GM21717 (cell line): ENCODE data around the gene GRK2.
A peak's percentile ranks its signal among the peaks of the same experiment; 100 is the strongest.

Source experiments
- ATAC-seq: cut with Tn5 transposase; IDR thresholded peaks from one replicate; pipeline ENCODE4 v1.9.1; 2021; ENCODE audit warnings: mild to moderate bottlenecking, moderate library complexity; ENCODE audit not compliant: unreplicated experiment

Gene GRK2

DNA sequence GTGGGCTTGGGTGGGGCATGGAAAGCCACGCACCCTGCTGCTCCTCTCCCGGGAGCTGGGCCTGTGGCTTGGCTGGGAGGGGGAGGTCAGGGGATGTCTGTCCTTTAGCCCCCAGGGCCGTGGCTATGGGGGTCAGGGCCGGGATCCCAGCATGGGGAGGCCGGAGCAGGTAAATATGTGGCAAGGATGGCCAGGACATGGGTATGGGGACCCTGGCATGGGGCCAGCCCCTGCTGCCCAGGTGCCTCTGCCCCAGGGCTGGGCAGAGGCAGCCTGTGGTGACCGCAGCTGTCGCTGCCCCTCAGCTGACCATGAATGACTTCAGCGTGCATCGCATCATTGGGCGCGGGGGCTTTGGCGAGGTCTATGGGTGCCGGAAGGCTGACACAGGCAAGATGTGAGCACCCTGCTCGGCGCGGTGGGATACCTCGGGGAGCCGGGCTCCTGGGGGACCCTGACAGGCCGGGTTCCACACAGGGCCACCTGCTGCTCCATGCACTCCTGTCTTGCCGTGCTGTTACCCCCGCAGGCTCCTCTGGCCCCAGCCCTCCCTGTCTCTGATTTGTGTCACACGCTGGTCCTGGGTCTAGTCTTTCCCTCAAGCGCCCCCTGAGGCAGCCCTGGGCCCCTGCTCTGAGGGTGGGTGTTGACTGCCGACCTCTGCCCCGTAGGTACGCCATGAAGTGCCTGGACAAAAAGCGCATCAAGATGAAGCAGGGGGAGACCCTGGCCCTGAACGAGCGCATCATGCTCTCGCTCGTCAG, 14.7 kb downstream of the GRK2 start:
- ATAC-seq: no peak

GRCh38 chr11:67281552-67282150, 15.4 kb downstream of the GRK2 start:
- no peak for ATAC-seq

DNA sequence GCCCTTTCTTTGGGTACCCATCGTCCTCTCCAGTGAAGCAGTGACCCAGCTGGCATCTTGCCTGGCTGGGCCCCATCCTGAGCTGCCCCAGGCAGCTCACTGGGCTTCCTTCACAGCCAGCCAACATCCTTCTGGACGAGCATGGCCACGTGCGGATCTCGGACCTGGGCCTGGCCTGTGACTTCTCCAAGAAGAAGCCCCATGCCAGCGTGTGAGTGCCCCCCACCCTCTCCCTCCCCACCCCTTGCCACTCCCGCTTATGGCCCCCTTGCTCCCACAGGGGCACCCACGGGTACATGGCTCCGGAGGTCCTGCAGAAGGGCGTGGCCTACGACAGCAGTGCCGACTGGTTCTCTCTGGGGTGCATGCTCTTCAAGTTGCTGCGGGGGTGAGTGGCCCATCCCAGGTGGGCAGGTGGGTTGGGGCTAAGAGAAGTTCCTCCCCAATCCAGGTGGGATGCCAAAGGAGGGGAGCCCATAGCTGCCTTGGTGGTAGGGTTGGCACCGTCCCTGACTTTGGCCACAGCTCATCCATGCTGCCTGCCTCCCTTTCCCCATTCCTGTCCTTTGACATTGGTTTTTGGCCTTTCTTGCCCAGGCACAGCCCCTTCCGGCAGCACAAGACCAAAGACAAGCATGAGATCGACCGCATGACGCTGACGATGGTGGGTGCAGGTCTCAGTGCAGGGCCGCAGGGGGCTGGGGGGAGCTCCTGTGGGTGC, 16.0 kb downstream of the GRK2 start:
- ATAC-seq: no peak

GRCh38 chr11:67282876-67283371, 16.7 kb downstream of the GRK2 start:
- no peak for ATAC-seq

GRCh38 chr11:67283481-67283963, 17.2 kb downstream of the GRK2 start:
- no peak for ATAC-seq

DNA sequence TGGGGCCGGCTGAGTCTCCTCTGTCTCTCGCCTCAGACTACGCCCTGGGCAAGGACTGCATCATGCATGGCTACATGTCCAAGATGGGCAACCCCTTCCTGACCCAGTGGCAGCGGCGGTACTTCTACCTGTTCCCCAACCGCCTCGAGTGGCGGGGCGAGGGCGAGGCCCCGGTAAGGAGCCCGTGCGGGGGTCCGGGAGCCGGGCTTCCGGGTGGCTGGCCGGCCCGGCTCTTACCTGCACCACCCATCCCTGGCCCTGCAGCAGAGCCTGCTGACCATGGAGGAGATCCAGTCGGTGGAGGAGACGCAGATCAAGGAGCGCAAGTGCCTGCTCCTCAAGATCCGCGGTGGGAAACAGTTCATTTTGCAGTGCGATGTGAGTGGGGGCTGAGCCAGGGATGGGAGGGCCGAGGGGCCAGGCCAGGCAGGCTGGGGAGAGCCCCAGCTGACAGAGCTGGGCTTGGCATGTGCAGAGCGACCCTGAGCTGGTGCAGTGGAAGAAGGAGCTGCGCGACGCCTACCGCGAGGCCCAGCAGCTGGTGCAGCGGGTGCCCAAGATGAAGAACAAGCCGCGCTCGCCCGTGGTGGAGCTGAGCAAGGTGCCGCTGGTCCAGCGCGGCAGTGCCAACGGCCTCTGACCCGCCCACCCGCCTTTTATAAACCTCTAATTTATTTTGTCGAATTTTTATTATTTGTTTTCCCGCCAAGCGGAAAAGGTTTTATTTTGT, 18.7 kb downstream of the GRK2 start:
- ATAC-seq: no peak

DNA sequence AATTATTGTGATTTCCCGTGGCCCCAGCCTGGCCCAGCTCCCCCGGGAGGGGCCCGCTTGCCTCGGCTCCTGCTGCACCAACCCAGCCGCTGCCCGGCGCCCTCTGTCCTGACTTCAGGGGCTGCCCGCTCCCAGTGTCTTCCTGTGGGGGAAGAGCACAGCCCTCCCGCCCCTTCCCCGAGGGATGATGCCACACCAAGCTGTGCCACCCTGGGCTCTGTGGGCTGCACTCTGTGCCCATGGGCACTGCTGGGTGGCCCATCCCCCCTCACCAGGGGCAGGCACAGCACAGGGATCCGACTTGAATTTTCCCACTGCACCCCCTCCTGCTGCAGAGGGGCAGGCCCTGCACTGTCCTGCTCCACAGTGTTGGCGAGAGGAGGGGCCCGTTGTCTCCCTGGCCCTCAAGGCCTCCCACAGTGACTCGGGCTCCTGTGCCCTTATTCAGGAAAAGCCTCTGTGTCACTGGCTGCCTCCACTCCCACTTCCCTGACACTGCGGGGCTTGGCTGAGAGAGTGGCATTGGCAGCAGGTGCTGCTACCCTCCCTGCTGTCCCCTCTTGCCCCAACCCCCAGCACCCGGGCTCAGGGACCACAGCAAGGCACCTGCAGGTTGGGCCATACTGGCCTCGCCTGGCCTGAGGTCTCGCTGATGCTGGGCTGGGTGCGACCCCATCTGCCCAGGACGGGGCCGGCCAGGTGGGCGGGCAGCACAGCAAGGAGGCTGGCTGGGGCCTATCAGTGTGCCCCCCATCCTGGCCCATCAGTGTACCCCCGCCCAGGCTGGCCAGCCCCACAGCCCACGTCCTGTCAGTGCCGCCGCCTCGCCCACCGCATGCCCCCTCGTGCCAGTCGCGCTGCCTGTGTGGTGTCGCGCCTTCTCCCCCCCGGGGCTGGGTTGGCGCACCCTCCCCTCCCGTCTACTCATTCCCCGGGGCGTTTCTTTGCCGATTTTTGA, 19.5 kb downstream of the GRK2 start:
- ATAC-seq: no peak

- no peak for ATAC-seq
Measured at GRCh38 chr11:67286621-67287333, 20.5 kb downstream of the GRK2 start.

- no peak for ATAC-seq
Measured at GRCh38 chr11:67287355-67288197, 21.3 kb downstream of the GRK2 start.

DNA sequence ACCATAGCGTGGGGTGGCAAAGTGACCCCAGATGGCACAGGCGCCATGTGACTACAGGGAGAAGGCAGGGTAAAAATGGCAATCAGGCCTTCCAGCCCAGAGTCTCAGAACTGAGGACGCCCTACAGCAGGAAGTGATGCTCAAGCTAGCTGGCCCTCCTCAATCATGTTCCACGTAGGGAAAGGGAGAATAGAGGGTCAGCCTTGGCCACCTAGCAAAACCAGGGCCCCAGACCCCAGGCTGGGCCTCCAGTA, 21.9 kb downstream of the GRK2 start:
- no peak for ATAC-seq

- ATAC-seq: peak; percentile 48
Measured at GRCh38 chr11:67288452-67289225, 22.4 kb downstream of the GRK2 start.

- ATAC-seq: peak; percentile 28
Measured at GRCh38 chr11:67289226-67289650, 23.0 kb downstream of the GRK2 start, which contains the start of gene ANKRD13D. Gene ANKRD13D, plus strand, starts transcription at chr11:67289303. Its CDS starts 158 bp downstream, at chr11:67289461.

- no peak for ATAC-seq
Measured at GRCh38 chr11:67289651-67290479, 23.6 kb downstream of the GRK2 start.

DNA sequence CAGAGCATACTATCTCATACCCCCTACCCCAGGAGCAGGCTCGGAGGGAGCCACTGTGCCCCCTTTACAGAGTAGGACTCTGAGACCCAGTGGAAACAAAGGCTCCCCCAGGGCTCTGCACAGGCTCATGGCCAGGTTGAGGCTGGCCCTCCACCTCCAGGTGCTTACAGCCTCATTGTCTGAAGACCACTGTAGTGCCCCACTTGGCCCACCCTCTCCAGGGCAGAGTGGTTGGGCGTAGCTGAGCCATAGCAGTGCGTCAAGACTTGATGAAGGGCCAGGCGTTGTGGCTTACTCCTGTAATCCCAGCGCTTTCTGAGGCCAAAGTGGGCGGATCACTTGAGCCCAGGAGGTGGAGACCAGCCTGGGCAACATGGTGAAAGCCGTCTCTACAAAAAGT, 24.5 kb downstream of the GRK2 start:
- ATAC-seq: no peak

DNA sequence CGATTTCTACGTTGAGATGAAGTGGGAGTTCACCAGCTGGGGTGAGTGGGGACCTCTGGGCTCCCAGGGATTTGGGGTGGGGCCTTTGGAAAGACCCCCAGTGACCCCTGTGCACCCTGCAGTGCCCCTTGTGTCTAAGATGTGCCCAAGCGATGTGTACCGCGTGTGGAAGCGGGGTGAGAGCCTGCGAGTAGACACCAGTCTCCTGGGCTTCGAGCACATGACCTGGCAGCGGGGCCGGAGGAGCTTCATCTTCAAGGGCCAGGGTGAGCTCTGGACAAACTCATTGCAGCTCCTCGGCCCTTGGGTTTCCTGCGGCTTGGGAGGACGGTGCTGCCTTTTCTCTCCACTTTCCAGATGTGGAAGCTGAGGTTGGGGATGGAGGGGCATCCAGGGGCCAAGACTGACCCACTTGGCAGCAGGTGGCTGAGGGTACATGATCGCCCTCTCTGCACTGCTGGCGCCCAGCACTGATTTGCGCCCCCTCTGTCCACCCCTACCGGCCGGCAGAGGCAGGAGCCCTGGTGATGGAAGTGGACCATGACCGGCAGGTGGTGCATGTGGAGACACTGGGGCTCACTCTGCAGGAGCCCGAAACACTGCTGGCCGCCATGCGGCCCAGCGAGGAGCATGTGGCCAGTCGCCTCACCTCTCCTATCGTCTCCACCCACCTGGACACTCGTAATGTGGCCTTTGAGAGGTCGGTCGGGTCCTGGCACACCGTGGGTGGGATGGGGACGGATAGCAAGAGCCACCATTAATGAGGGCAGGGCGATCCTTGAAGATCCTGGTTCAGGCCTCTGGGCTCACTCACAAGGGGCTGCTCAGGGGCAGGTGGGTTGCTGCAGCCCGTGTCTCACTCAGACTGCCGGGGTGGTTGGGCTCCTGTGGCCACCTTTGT, 25.5 kb downstream of the GRK2 start:
- no peak for ATAC-seq

- no peak for ATAC-seq
Measured at GRCh38 chr11:67292671-67293070, 26.4 kb downstream of the GRK2 start.
